IPS-18a (cell line): Measurements from ENCODE around the gene MMS19.
"Not testable (repeated sequence)": the region's sequence is repeated elsewhere in the genome, so short reads cannot be mapped to it uniquely, and the experiment has no call there.

Experiments
- H3K27ac ChIP-seq: one replicate; pipeline ENCODE4 v1.5.1; 2013; ENCODE audit warnings: low read length
- H3K27me3 ChIP-seq: one replicate; pipeline ENCODE4 v1.6.1; 2013; ENCODE audit warnings: mild to moderate bottlenecking, low read length; ENCODE audit not compliant: control insufficient read depth, insufficient read depth
- H3K36me3 ChIP-seq: one replicate; pipeline ENCODE4 v1.6.1; 2013; ENCODE audit warnings: low read depth, low read length; ENCODE audit not compliant: control insufficient read depth
- H3K4me1 ChIP-seq: one replicate; pipeline ENCODE4 v1.6.1; 2013; ENCODE audit warnings: low read depth, low read length; ENCODE audit not compliant: control insufficient read depth
- H3K4me3 ChIP-seq: one replicate; pipeline ENCODE4 v1.5.1; 2013; ENCODE audit warnings: low read length
- H3K9ac ChIP-seq: one replicate; pipeline ENCODE4 v1.6.1; 2013; ENCODE audit warnings: mild to moderate bottlenecking, low read length, moderate library complexity
- H3K9me3 ChIP-seq: one replicate; pipeline ENCODE4 v1.6.1; 2013; ENCODE audit warnings: low read depth, low read length; ENCODE audit not compliant: control insufficient read depth

The MMS19 gene

GRCh38 chr10:97474918-97475317 is 23.3 kb downstream of the MMS19 start:
- Histone ChIP-seq H3K27me3 (no peaks in the 10 kb centered on the region), H3K36me3 (peaks cover 72% of the 10 kb centered on the region)

GRCh38 chr10:97468781-97469180 is 29.4 kb downstream of the MMS19 start:
- not testable (repeated sequence) for H3K9me3 ChIP-seq, H3K4me3 ChIP-seq, H3K27me3 ChIP-seq, H3K27ac ChIP-seq, H3K9ac ChIP-seq, H3K4me1 ChIP-seq
- H3K36me3 ChIP-seq: peaks cover 66% of the 10 kb centered on the region

More at GRCh38 chr10:97474918-97475317, 23.3 kb downstream of the MMS19 start:
- Histone ChIP-seq H3K9ac (no peak overlapping the region), H3K4me1 (peaks cover 8% of the 10 kb centered on the region), H3K9me3 (no peaks in the 10 kb centered on the region), H3K27ac (no peak overlapping the region), H3K4me3 (no peak overlapping the region)

GRCh38 chr10:97468162-97468561 is 30.1 kb downstream of the MMS19 start:
- Histone ChIP-seq H3K9ac (no peak overlapping the region), H3K4me1 (no peaks in the 10 kb centered on the region), H3K36me3 (peaks cover 63% of the 10 kb centered on the region), H3K9me3 (no peaks in the 10 kb centered on the region), H3K4me3 (no peak overlapping the region), H3K27ac (no peak overlapping the region), H3K27me3 (no peaks in the 10 kb centered on the region)

- H3K36me3 ChIP-seq: peaks cover 75% of the 10 kb centered on the region
Measured at GRCh38 chr10:97466755-97467154, 31.5 kb downstream of the MMS19 start.

GRCh38 chr10:97465982-97466381 is 32.2 kb downstream of the MMS19 start:
- peaks cover 82% of the 10 kb centered on the region for H3K36me3 ChIP-seq
- no peaks in the 10 kb centered on the region for H3K27me3 ChIP-seq
- no peaks in the 10 kb centered on the region for H3K4me1 ChIP-seq
- no peak overlapping the region for H3K9ac ChIP-seq
- no peak overlapping the region for H3K27ac ChIP-seq
- no peak overlapping the region for H3K4me3 ChIP-seq
- H3K9me3 ChIP-seq: no peaks in the 10 kb centered on the region

More at GRCh38 chr10:97466755-97467154, 31.5 kb downstream of the MMS19 start:
- no peaks in the 10 kb centered on the region for H3K27me3 ChIP-seq
- H3K4me1 ChIP-seq: no peaks in the 10 kb centered on the region
- H3K27ac ChIP-seq: no peak overlapping the region
- H3K4me3 ChIP-seq: no peak overlapping the region
- no peaks in the 10 kb centered on the region for H3K9me3 ChIP-seq
- H3K9ac ChIP-seq: no peak overlapping the region

- H3K9ac ChIP-seq: no peak overlapping the region
Measured at GRCh38 chr10:97464226-97464625, 34.0 kb downstream of the MMS19 start.

GRCh38 chr10:97463363-97464132 is 34.7 kb downstream of the MMS19 start:
- Histone ChIP-seq H3K36me3 (peaks cover 84% of the 10 kb centered on the region), H3K4me3 (no peak overlapping the region)

More at GRCh38 chr10:97464226-97464625, 34.0 kb downstream of the MMS19 start:
- Histone ChIP-seq H3K36me3 (peaks cover 82% of the 10 kb centered on the region), H3K27me3 (no peaks in the 10 kb centered on the region), H3K27ac (no peak overlapping the region), H3K4me3 (no peak overlapping the region), H3K4me1 (no peaks in the 10 kb centered on the region), H3K9me3 (no peaks in the 10 kb centered on the region)

GRCh38 chr10:97462309-97462708 is 35.9 kb downstream of the MMS19 start:
- Histone ChIP-seq H3K27me3 (no peaks in the 10 kb centered on the region), H3K36me3 (peaks cover 80% of the 10 kb centered on the region), H3K9ac (no peak overlapping the region), H3K4me3 (no peak overlapping the region), H3K9me3 (no peaks in the 10 kb centered on the region), H3K27ac (no peak overlapping the region), H3K4me1 (no peaks in the 10 kb centered on the region)

More at GRCh38 chr10:97463363-97464132, 34.7 kb downstream of the MMS19 start:
- Histone ChIP-seq H3K27me3 (no peaks in the 10 kb centered on the region), H3K9me3 (no peaks in the 10 kb centered on the region), H3K4me1 (no peaks in the 10 kb centered on the region), H3K27ac (no peak overlapping the region), H3K9ac (no peak overlapping the region)

- Histone ChIP-seq H3K36me3 (peaks cover 85% of the 10 kb centered on the region), H3K9ac (no peak overlapping the region), H3K27ac (no peak overlapping the region), H3K4me3 (no peak overlapping the region), H3K4me1 (no peaks in the 10 kb centered on the region), H3K27me3 (no peaks in the 10 kb centered on the region), H3K9me3 (no peaks in the 10 kb centered on the region)
Measured at GRCh38 chr10:97459933-97460332, 38.3 kb downstream of the MMS19 start.

- no peak overlapping the region for H3K27ac ChIP-seq
- no peak overlapping the region for H3K4me3 ChIP-seq
- no peaks in the 10 kb centered on the region for H3K4me1 ChIP-seq
- H3K36me3 ChIP-seq: peaks cover 87% of the 10 kb centered on the region
- no peaks in the 10 kb centered on the region for H3K9me3 ChIP-seq
- no peaks in the 10 kb centered on the region for H3K27me3 ChIP-seq
- H3K9ac ChIP-seq: no peak overlapping the region
Measured at GRCh38 chr10:97459111-97459510, 39.1 kb downstream of the MMS19 start.

- H3K4me3 ChIP-seq: no peak overlapping the region
- H3K27ac ChIP-seq: no peak overlapping the region
- peaks cover 86% of the 10 kb centered on the region for H3K36me3 ChIP-seq
- H3K27me3 ChIP-seq: no peaks in the 10 kb centered on the region
- H3K9me3 ChIP-seq: no peaks in the 10 kb centered on the region
- H3K4me1 ChIP-seq: no peaks in the 10 kb centered on the region
- H3K9ac ChIP-seq: no peak overlapping the region
Measured at GRCh38 chr10:97456686-97457065, 41.5 kb downstream of the MMS19 start.

- Histone ChIP-seq H3K27ac (no peak overlapping the region), H3K36me3 (peaks cover 83% of the 10 kb centered on the region), H3K9ac (no peak overlapping the region)
Measured at GRCh38 chr10:97456034-97456685, 42.1 kb downstream of the MMS19 start.

More at GRCh38 chr10:97456034-97456685, 42.1 kb downstream of the MMS19 start:
- Histone ChIP-seq H3K4me3 (no peak overlapping the region), H3K4me1 (no peaks in the 10 kb centered on the region), H3K9me3 (no peaks in the 10 kb centered on the region), H3K27me3 (no peaks in the 10 kb centered on the region)
